Neural cell (in vitro differentiated cells): ENCODE results near the gene CANT1. TPM values are rescaled to one million over a fixed set of nuclear protein-coding genes. Genes with fewer than 3 reads are reported as not detected.

ENCODE experiments used
- H2AFZ ChIP-seq: fragments of 200-600, 300-800 bp; sonication (generic), shearing (Covaris generic); 2 replicates; pipeline ENCODE4 v1.6.0; 2014; ENCODE audit warnings: low read depth, mild to moderate bottlenecking, antibody characterized with exemption, low read length, moderate library complexity
- H3F3A ChIP-seq: fragments of 200-600 bp; shearing (Covaris generic); 2 replicates; pipeline ENCODE4 v1.6.1; 2016; ENCODE audit warnings: mild to moderate bottlenecking, moderate library complexity, mixed read lengths, antibody characterized with exemption, low read length; ENCODE audit not compliant: insufficient read depth, poor library complexity, severe bottlenecking
- H3K27ac ChIP-seq: fragments of 200-600, 300-800 bp; sonication (generic), shearing (Covaris generic); 2 replicates; pipeline ENCODE4 v1.5.1; 2014; ENCODE audit warnings: mild to moderate bottlenecking, low read length, moderate library complexity
- H3K27me3 ChIP-seq: fragments of 300-800, 200-600 bp; sonication (generic), shearing (Covaris generic); 2 replicates; pipeline ENCODE4 v1.6.0; 2014; ENCODE audit warnings: mild to moderate bottlenecking, low read depth, low read length, moderate library complexity; ENCODE audit not compliant: insufficient read depth
- H3K36me3 ChIP-seq: fragments of 300-800, 200-600 bp; sonication (generic), shearing (Covaris generic); 2 replicates; pipeline ENCODE4 v1.5.1; 2014; ENCODE audit warnings: mild to moderate bottlenecking, antibody characterized with exemption, low read length, moderate library complexity; ENCODE audit not compliant: insufficient read depth
- H3K4me2 ChIP-seq: fragments of 300-800, 200-600 bp; sonication (generic), shearing (Covaris generic); 2 replicates; pipeline ENCODE4 v1.6.0; 2014; ENCODE audit warnings: mild to moderate bottlenecking, low read length
- H3K4me3 ChIP-seq: fragments of 300-800, 200-600 bp; sonication (generic), shearing (Covaris generic); 2 replicates; pipeline ENCODE4 v1.5.1; 2014; ENCODE audit warnings: mild to moderate bottlenecking, low read length, moderate library complexity
- H3K79me2 ChIP-seq: fragments of 200-600 bp; shearing (Covaris generic); replicated peaks from 2 replicates; pipeline ENCODE4 v1.6.0; 2014; ENCODE audit warnings: mild to moderate bottlenecking, low read length, moderate library complexity; ENCODE audit not compliant: insufficient read depth
- H3K9ac ChIP-seq: fragments of 300-800, 200-600 bp; sonication (generic), shearing (Covaris generic); 2 replicates; pipeline ENCODE4 v1.6.1; 2016; ENCODE audit warnings: mild to moderate bottlenecking, low read length, mixed read lengths
- H3K9me2 ChIP-seq: fragments of 200-600 bp; shearing (Covaris generic); 2 replicates; pipeline ENCODE4 v1.6.1; 2016; ENCODE audit warnings: mild to moderate bottlenecking, low read length, mixed read lengths; ENCODE audit not compliant: insufficient read depth
- H3K9me3 ChIP-seq: fragments of 200-600, 300-800 bp; sonication (generic), shearing (Covaris generic); 2 replicates; pipeline ENCODE4 v1.6.1; 2016; ENCODE audit warnings: mild to moderate bottlenecking, mixed run types, low read length, moderate library complexity, mixed read lengths
- H4K20me1 ChIP-seq: fragments of 200-600 bp; shearing (Covaris generic); 2 replicates; pipeline ENCODE4 v1.6.1; 2016; ENCODE audit warnings: mild to moderate bottlenecking, mixed run types; ENCODE audit not compliant: insufficient read depth
- EP300 ChIP-seq: fragments of 450-650 bp; conservative IDR thresholded peaks from 2 replicates; pipeline ENCODE4 v1.6.1; 2014; ENCODE audit warnings: antibody characterized with exemption, mild to moderate bottlenecking, moderate library complexity; ENCODE audit not compliant: poor library complexity, severe bottlenecking
- EZH2 ChIP-seq: fragments of 200-600, 300-800 bp; shearing (Covaris generic), sonication (generic); IDR thresholded peaks from 2 replicates; pipeline ENCODE4 v1.6.1; 2014; ENCODE audit warnings: antibody characterized with exemption, low read length, borderline replicate concordance, mild to moderate bottlenecking; ENCODE audit not compliant: insufficient read depth, poor library complexity, severe bottlenecking
- MXI1 ChIP-seq: fragments of 450-650 bp; conservative IDR thresholded peaks from 2 replicates; pipeline ENCODE4 v1.6.1; 2014; ENCODE audit warnings: antibody characterized with exemption, mild to moderate bottlenecking; ENCODE audit not compliant: poor library complexity, severe bottlenecking
- POLR2AphosphoS5 ChIP-seq: IDR thresholded peaks from 2 replicates; pipeline ENCODE4 v1.6.1; 2012
- RAD21 ChIP-seq: fragments of 450-650 bp; conservative IDR thresholded peaks from 2 replicates; pipeline ENCODE4 v1.6.1; 2014; ENCODE audit warnings: antibody characterized with exemption, mild to moderate bottlenecking, moderate library complexity
- REST ChIP-seq: IDR thresholded peaks from 2 replicates; pipeline ENCODE4 v1.6.1; 2012; ENCODE audit warnings: borderline replicate concordance
- SMC3 ChIP-seq: fragments of 450-650 bp; conservative IDR thresholded peaks from 2 replicates; pipeline ENCODE4 v1.6.1; 2014; ENCODE audit warnings: antibody characterized with exemption, mild to moderate bottlenecking, moderate library complexity; ENCODE audit not compliant: poor library complexity
- TAF1 ChIP-seq: IDR thresholded peaks from 2 replicates; pipeline ENCODE4 v1.6.1; 2012; ENCODE audit warnings: low read depth
- polyA plus RNA-seq: library from polyadenylated mRNA; depleted of rRNA; stranded (reverse); fragments of >200 nt; gene quantifications from 2 replicates; pipeline ENCODE4 v1.2.3, GENCODE V29; 2014
- TF ChIP-seq, protein P1 (sequence below): fragments of 450-650 bp; IDR thresholded peaks from 2 replicates; pipeline ENCODE4 v1.5.1; 2014; ENCODE audit warnings: antibody characterized with exemption, mild to moderate bottlenecking, moderate library complexity; ENCODE audit not compliant: poor library complexity, severe bottlenecking

CANT1 gene
- polyA plus RNA-seq, 1 donor from 2014 or later, result 17.7 TPM

GRCh38 chr17:79005063-79005861 lies 4.3 kb downstream of the CANT1 start:
- no peaks in the 10 kb centered on the region for H3K9me2 ChIP-seq
- H3K4me3 ChIP-seq, result no peak overlapping the region
- H3K36me3 ChIP-seq, result no peaks in the 10 kb centered on the region
- no peak for TF ChIP-seq MXI1
- no peak for TF ChIP-seq SMC3
- TF ChIP-seq, protein P1, sequence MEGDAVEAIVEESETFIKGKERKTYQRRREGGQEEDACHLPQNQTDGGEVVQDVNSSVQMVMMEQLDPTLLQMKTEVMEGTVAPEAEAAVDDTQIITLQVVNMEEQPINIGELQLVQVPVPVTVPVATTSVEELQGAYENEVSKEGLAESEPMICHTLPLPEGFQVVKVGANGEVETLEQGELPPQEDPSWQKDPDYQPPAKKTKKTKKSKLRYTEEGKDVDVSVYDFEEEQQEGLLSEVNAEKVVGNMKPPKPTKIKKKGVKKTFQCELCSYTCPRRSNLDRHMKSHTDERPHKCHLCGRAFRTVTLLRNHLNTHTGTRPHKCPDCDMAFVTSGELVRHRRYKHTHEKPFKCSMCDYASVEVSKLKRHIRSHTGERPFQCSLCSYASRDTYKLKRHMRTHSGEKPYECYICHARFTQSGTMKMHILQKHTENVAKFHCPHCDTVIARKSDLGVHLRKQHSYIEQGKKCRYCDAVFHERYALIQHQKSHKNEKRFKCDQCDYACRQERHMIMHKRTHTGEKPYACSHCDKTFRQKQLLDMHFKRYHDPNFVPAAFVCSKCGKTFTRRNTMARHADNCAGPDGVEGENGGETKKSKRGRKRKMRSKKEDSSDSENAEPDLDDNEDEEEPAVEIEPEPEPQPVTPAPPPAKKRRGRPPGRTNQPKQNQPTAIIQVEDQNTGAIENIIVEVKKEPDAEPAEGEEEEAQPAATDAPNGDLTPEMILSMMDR, result no peak
- no peak for TF ChIP-seq EZH2
- no peak for TF ChIP-seq EP300
- TF ChIP-seq TAF1, result no peak
- H3K27ac ChIP-seq, result no peak overlapping the region
- H2AFZ ChIP-seq, result no peak overlapping the region
- no peaks in the 10 kb centered on the region for H3F3A ChIP-seq
- H3K9ac ChIP-seq, result no peak overlapping the region
- H3K4me2 ChIP-seq, result no peak overlapping the region
- H4K20me1 ChIP-seq, result no peaks in the 10 kb centered on the region
- H3K9me3 ChIP-seq, result no peaks in the 10 kb centered on the region
- H3K79me2 ChIP-seq, result peaks cover 21% of the 10 kb centered on the region
- H3K27me3 ChIP-seq, result no peaks in the 10 kb centered on the region

DNA sequence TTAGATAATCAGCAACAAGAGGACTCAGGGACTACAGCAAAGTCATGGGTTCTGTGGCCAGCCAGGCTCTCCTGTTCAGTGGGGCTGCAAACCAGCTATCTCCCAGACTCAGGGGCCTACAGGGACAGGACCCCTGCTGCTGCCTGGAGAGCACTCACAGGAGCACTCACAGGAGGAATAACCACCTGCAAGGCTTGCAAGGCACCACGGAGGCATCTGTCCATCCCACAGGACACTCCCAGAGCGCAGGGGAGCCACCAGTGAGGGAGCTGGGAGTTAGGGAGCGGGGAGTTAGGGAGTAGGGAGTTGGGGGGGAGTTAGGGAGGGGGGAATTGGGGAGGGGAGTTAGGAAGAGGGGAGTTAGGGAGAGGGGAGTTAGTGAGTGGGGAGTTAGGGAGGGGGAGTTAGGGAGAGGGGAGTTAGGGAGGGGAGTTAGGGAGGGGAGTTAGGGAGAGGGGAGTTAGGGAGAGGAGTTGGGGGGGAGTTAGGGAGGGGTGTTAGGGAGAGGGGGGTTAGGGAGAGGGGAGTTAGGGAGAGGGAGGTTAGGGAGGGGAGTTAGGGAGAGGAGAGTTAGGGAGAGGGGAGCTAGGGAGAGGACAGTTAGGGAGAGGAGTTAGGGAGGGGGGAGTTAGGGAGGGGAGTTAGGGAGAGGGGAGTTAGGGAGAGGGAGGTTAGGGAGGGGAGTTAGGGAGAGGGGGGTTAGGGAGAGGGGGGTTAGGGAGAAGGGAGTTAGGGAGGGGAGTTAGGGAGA lies 5.7 kb downstream of the CANT1 start:
- no peaks in the 10 kb centered on the region for H4K20me1 ChIP-seq
- H3K27ac ChIP-seq, result no peak overlapping the region
- H3K9me2 ChIP-seq, result no peaks in the 10 kb centered on the region
- no peak overlapping the region for H3K4me3 ChIP-seq
- no peak overlapping the region for H2AFZ ChIP-seq
- H3K4me2 ChIP-seq, result no peak overlapping the region
- peaks cover 14% of the 10 kb centered on the region for H3K79me2 ChIP-seq
- H3K9ac ChIP-seq, result no peak overlapping the region
- H3K9me3 ChIP-seq, result no peaks in the 10 kb centered on the region
- H3F3A ChIP-seq, result no peaks in the 10 kb centered on the region
- TF ChIP-seq MXI1 (no peak), POLR2AphosphoS5 (no peak), EP300 (no peak), REST (no peak), TAF1 (no peak), SMC3 (no peak), EZH2 (no peak), RAD21 (no peak)
- TF ChIP-seq, protein P1, result no peak
- no peaks in the 10 kb centered on the region for H3K36me3 ChIP-seq
- H3K27me3 ChIP-seq, result no peaks in the 10 kb centered on the region
